GM19239 (cell line): Measurements from ENCODE around the gene ZNF17.
"Not testable (repeated sequence)": the region's sequence is repeated elsewhere in the genome, so short reads cannot be mapped to it uniquely, and the experiment has no call there.

ENCODE experiments used
- DNase-seq: peaks from one replicate; pipeline ENCODE4 v3.0.0; 2011; ENCODE audit warnings: low spot score; ENCODE audit not compliant: insufficient read length
- FAIRE-seq: peaks from 2 replicates; lab custom pipeline; 2011; peaks lifted over from hg19 to GRCh38; lab: Jason Lieb, UNC

ZNF17 gene

DNA sequence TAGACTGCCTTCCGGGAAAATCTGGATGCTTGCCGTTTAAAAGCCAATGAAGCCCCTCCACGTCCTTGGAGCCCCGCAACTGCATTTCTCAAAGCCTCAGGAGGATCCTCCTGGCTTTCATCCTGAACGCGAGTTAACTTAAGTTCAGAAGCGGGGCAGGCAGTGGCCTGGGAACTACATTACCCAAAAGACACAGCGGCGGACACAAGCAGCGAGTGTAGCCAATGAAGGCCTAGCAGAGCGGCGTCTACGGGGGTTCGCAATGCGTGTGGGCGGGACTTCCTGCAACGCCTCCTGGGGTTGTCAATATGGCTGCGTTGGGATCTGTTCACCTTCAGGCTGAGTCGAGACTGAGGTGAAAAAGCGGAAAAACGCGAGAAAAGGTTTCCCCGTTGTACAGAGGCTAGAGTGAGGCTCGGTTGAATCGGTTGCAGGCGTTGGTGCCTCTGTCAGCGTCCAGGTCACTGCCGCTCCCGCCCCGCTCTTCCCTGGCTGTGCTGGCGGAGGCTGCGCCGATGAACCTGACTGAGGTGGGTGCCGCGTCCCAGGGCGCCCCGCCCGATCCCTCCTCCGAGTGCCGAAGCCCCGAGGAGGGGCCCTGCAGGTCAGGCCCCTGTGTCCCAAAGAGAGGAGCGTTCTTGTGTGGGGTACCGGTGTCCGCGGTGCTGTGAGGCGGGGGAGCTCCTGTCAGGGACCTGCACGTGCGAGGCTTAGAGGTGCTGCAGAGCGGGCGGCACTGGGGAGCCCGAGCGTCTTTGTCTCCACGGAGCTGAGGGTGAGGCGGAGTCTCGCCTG is at the start of gene ZNF17:
TSS of gene ZNF17 (plus strand) at position 285 of the 795 bp plus-strand sequence. CDS start 2,455 bp downstream, outside the sequence.
- peak; percentile 94 for FAIRE-seq
- peak; percentile 91 for DNase-seq

DNA sequence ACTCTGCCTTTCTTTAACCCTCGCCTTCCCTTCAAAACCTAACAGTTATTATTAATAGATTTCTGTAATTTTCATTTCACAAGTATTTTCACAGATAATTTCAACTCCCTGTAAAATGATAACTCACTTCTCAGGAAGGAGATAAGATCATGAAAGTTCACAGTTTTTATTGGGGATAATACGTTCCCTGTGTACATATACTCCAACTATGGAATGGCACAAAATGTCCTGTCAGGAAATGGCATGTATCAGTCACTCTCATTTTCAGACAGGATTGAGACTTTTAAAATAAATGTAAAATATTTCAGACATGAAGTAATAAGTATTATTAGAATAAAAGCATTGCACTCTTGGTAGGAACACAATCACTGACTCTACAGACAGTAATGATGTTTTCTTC is 48.5 kb upstream of the ZNF17 start:
- DNase-seq: no peak
- no peak for FAIRE-seq

DNA sequence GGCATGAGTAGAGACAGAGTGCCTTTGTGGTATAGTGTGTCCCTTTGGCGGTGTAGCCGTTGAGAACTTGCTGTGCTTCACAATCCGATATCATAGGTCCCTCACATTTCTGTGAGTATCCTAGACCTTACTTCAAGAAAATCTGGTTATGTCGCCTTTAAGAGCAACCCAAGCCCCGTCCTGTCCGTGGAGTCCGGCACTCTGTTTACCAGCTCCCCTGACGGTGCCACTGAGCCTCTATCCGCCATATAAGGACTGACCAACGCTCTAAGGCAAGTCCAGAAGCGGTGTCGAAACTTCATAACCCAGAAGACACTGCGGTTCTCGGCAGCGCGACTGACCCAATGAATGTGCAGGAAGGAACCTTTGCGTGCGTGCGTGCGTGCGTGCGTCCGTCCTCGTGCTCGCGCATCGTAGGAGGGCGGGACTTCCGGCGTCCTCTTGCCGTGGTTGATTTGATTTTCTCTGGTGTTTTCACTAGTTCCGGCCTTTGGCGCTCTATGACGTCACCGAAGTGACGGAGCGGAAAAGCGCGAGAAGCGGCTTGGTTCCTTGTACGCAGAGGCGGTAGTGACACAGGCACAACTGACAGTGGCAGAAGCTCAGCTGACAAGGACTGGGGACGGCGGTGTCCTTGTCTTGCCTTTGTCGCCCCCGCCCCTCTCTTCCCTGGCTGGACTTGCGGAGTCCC is 47.8 kb upstream of the ZNF17 start, which contains the start of the genes TRAPPC2B and ZNF547:
TSS of gene TRAPPC2B (plus strand) at position 555 of the 691 bp plus-strand sequence. CDS start 1,283 bp downstream, outside the sequence.
TSS of gene ZNF547 (plus strand) at position 555 of the 691 bp plus-strand sequence. CDS start 5,005 bp downstream, outside the sequence.
- peak; percentile 99 for FAIRE-seq
- DNase-seq: peak; percentile 76

DNA sequence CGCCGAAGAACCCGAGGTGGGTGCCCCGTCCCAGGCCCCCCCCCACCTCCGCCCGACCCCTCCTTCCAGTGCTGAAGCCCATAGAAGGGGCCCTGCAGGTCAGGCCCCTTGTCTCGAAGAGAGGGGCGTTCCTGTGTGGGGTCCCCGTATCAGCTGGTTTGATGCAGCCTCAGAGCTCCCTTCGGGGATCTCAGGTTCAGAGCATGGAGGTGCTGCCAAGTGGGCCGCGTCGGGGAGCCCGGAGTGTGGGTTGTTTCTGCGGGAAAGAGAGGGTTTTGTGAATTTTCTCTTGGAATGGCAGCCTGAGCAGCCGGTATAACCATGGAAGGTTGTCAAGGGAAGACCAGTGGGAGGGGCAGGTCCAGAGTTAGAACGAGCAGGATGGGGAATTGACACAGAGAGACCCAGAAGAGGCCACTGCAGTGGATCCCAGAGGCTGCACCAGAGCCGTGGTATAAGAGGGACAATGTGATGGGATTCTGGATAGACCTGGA is 47.2 kb upstream of the ZNF17 start:
- no peak for DNase-seq

DNA sequence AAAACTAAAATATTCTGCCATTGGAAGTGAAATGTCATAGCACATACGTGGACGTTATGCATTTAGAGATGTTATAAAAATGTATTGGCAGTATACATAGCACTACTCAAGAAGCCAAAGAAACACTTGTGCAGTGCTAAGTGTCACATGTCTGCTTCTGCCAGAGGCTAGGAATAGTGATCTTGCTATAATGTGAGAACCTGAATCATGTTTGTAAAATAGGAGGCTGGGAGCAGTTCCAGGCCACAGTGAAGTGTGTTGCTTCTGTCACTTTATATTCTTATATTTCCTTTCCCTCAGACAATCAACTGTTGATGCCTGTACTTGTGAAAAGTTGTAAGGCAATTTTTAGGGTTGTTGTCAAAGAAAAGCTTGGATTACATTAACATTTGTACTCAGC is 44.2 kb upstream of the ZNF17 start:
- no peak for DNase-seq
- no peak for FAIRE-seq

More for the DNA sequence above, 47.2 kb upstream of the ZNF17 start:
- FAIRE-seq: peak; percentile 8

DNA sequence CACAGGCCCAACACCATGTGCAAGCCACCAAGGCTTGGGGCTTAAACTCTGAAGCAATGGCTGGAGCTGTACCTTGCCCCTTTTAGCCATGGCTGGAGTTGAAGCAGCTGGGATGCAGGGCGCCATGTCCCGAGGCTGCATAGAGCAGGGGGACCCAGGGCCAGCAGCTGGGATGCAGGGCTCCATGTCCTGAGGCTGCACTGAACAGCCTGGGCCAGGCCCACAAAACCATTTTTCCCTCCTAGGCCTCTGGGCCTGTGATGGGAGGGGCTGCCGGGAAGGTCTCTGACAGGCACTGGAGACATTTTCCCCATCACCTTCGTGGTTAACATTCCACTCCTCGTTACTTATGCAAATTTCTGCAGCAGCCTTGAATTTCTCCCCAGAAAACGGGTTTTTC is 36.8 kb upstream of the ZNF17 start:
- DNase-seq: no peak
- FAIRE-seq: no peak

DNA sequence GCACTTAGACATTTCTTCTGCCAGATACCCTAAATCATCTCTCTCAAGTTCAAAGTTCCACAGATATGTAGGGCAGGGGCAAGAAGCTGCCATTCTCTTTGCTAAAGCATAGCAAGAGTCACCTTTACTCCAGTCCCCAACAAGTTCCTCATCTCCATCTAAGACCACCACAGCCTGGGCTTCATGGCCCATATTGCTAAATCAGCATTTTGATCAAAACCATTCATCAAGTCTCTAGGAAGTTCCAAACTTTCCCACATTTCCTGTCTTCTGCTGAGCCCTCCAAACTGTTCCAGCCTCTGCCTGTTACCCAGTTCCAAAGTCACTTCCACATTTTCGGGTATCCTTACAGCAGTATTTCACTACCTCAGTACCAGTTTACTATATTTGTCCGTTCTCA is 36.3 kb upstream of the ZNF17 start:
- DNase-seq, FAIRE-seq: not testable (repeated sequence)

DNA sequence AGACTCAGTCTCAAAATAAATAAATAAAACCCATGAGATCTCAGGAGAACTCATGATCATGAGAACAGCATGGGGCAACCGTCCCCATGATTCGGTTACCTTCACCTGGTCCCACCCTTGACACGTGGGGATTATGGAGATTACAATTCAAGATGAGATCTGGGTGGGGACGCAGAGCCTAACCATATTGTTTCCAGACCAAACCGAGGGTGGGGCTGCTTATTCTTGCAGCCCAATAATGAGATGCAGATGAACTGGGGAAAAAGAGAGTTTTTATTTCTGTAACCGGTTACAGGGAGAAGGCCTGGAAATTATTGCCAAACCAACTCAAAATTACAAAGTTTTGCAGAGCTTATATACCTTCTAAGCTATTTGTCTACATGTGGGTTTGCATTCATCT is 34.8 kb upstream of the ZNF17 start:
- no peak for FAIRE-seq
- no peak for DNase-seq

DNA sequence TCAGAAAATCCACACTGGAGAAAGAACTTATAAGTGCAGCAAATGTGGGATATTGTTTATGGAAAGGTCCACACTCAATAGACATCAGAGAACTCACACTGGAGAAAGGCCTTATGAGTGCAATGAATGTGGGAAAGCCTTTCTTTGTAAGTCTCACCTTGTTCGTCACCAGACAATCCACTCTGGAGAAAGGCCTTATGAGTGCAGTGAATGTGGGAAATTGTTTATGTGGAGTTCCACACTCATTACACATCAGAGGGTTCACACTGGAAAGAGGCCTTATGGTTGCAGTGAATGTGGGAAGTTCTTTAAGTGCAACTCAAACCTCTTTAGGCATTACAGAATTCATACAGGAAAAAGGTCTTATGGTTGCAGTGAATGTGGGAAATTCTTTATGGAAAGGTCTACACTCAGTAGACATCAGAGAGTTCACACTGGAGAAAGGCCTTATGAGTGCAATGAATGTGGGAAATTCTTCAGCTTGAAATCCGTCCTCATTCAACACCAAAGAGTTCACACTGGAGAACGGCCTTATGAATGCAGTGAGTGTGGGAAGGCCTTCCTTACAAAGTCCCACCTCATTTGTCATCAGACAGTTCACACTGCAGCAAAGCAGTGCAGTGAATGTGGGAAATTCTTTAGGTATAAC is 33.3 kb upstream of the ZNF17 start:
- FAIRE-seq (no peak), DNase-seq (no peak)

DNA sequence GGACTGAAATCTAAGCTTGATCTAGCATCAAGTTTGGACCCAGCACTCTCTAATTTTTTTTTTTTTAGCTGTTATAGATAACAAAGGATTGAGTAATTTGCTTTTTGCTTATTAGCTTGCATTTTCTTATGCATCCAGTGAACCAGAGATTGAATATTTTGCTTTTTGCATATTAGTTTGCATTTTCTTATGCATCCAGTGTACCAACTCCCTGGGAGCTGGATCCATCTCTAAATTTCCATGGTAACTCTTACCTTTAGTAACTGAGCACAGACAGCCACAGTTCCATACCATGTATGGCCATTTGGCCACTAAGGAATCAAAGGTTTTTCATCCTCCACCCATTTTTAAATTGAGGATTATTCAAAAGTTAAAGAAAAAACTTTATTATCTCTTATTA is 30.0 kb upstream of the ZNF17 start:
- FAIRE-seq (no peak), DNase-seq (no peak)

DNA sequence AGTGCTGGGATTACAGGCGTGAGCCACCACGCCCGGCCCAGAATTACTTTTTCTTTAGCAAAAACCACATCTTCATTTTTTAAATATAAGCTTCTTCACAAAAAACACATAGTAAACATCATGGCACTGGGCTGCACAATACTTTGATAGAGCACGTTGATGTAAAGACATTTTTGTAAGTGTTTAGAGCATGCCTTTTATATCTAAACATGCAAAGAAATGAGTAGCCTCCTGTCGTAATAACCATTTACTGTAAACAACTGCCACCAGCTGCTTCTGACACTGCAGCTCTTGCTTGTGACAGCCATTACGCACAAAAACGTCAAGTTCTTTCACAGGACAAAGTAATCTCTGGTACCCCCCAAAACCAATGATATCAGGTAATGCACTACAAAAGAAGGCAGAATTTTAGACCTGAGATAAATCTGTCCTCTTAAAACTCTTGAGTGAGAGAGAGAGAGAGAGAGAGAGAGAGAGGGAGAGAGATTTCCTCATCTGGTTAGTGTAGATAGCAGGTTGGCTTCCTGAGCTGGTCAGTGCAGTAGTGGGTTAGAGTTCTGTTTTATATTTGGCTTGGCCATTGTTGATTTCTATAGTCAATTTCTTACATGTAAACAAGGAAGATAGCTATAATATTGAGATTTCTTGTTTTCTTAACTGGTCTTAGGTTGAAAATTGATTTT is 28.0 kb upstream of the ZNF17 start:
- DNase-seq (no peak), FAIRE-seq (no peak)

DNA sequence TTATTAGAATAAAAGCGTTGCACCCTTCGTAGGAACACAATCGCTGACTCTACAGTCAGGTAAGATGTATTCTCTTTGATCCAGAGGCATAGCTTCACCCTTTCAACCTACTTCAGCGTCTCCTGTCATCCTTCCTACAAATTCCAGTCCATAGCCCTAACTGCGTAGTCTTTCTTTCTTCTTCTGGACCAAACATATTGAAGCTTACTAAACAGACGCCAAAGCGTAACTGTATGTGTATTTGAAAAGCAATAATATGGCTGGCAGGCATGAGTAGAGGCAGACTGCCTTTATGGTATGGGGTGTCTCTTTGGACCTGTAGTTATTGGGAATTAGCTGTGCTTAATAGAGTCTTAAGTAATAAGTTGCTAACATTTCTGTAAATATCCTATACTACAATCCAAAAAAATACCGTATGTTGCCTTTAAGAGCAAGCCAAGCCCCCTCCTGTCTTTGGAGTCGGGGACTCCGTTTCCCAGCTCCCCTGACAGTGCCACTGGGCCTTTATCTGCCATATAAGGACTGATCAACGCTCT is 21.7 kb upstream of the ZNF17 start:
- FAIRE-seq (no peak), DNase-seq (no peak)

DNA sequence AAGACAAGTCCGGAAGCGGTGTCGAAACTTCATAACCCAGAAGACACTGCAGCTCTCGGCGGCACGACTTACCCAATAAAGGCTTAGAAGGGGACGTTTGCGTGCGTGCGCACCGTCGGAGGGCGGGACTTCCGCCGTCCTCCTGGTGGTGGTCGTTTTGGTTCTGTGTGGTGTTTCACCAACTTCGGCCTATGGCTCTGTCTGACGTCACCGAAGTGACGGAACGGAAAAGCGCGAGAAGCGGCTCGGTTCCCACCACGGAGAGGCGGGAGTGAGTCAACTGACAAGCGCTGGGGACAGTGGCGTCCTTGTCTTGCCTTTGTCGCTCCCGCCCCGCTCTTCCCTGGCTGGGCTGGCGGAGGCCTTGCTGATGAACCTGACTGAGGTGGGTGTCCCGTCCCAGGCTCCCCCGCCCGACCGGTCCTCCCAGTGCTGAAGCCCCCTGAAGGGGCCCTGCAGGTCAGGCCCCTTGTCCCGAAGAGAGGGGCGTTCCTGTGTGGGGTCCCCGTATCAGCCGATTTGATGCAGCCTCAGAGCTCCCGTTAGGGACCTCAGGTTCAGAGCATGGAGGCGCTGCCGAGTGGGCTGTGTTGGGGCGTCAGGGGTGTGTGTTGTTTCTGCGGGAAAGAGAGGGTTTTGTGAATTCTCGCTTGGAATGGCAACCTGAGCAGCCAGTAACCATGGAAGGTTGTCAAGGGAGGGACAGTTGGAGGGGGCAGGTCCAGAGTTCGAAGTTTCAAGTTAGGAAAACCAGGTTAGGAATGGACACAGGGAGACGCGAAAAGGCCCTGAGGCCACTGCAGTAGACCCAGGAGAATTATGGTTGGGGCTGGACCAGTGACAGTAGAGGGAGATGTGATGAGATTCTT is 21.0 kb upstream of the ZNF17 start, which contains the start of gene ZNF548:
TSS of gene ZNF548 (plus strand) at position 125 of the 869 bp plus-strand sequence. CDS start at position 371, 246 bp downstream.
- FAIRE-seq (peak; percentile 95), DNase-seq (peak; percentile 75)

DNA sequence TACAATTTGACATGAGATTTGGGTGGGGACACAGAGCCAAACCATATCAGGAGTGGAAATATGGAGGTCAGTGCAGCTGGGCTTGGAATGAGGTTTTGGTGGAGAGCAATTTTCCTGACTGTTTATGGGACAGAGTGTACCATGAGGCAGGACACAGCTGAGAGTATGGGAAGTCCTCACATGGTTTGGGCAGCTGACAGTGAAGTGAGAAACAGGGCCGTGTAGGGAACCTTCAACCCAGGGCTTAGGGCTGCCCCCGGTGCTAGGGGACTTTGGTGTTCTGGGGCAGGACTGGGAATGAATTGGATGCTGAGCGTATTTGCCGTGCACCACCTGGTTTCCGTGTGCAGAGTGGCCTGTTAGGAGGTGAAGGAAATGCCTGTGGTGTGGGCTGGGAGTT is 15.3 kb upstream of the ZNF17 start:
- FAIRE-seq (no peak), DNase-seq (no peak)

DNA sequence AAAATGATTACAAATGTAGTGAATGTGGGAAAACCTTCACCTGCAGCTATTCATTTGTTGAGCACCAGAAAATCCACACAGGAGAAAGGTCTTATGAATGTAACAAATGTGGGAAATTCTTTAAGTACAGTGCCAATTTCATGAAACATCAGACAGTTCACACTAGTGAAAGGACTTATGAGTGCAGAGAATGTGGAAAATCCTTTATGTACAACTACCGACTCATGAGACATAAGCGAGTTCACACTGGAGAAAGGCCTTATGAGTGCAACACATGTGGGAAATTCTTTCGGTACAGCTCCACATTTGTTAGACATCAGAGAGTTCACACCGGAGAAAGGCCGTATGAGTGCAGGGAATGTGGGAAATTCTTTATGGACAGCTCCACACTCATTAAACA is 12.1 kb upstream of the ZNF17 start:
- no peak for FAIRE-seq

DNA sequence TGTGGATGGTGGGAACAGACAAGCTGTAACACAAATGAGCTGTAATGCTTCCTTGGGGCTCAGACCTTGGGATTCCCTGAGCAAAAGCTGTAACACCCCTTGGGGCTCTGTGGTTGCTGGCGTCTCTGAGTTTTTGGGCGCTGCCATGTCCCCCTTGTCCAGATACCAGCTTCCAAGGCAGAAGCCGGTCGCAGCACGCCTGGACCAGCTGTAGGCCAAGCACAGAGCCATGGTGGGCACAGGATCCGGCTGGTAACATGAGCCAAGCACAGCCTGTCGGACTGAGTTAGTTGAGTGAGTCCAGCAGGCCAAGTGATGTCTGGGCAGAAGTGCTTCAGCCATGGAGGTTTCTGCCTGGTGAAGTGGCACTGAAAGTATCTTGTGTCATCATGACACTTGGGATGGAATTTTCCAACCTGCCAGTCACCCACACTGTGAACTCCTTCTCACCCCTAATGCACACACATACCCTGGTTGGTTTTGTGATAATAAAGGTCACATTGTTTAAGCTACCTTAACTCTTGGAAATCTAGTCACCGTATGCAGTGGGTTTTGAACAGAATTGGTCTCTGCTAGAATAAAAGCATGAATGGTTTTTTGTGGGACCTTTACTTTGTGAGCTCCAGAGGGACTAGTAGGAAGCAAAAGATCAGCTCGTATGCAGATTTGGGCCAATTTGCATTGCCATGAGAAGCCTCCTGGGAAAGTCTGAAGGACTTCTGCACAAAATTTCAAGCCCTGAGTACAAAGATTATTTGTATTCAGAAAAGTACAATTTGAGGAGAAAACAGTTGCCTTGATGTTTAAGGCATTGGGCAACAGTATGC is 7.0 kb upstream of the ZNF17 start:
- FAIRE-seq: no peak
- DNase-seq: no peak

More for the DNA sequence above, 12.1 kb upstream of the ZNF17 start:
- DNase-seq: no peak

DNA sequence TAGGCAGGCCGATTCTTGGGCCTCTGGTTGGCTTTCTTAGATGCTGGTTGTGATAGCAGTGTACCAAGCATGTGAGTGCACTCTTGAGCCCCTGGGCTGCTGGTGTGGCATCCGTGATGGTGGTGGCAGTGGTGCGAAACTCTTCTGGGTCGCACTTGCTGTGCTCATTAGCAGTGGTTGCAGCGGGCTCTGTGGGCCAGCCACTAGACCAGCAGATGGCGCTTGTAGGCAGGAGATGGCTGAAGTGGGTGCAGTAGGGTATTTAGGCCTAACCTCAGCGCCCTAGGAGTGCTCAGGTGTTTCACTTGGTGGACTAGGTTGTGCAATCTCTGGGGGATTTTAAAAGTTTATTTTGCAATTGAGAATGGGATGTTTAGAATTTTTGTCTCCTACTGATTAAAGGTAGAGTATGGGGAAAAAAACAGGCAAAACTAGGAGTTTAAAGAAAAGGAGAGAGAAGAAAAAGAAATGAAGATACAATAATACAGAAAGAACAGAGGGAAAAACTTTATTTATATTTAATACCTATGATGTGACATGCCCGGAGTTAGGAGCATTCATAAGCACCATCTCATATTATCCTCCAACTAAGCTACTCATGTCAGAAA is 4.3 kb upstream of the ZNF17 start:
- DNase-seq (peak; percentile 27), FAIRE-seq (no peak)
